Thyroid gland (tissue), 4 donors: ENCODE measurements around the gene MXD1. TPM values are rescaled to one million over a fixed set of nuclear protein-coding genes. Genes with fewer than 3 reads are reported as not detected.

Source experiments
- DNase-seq, 2 donors: peaks; one replicate each; pipeline ENCODE4 v3.0.0-alpha.2; 2019
- H3K27ac ChIP-seq, 3 donors: fragments of 200-600 bp; sonication (generic); 1 replicate in 2 of 3; 2 replicates in 1 of 3; pipeline ENCODE4 v1.5.1; 2016 to 2019; ENCODE audit warnings: mild to moderate bottlenecking in 1 of 3, moderate library complexity in 1 of 3
- H3K27me3 ChIP-seq: fragments of 200-600 bp; sonication (generic); one replicate; pipeline ENCODE4 v1.5.1; 2019
- H3K36me3 ChIP-seq, 2 donors: fragments of 200-600 bp; sonication (generic); one replicate each; pipeline ENCODE4 v1.5.1; 2016 to 2019
- H3K4me1 ChIP-seq, 2 donors: fragments of 200-600 bp; sonication (generic); one replicate each; pipeline ENCODE4 v1.5.1; 2017 to 2019
- H3K4me3 ChIP-seq, 3 donors: fragments of 200-600 bp; sonication (generic); replicated peaks in 1 of 3; 1 replicate in 2 of 3; 2 replicates in 1 of 3; pipeline ENCODE4 v1.5.1; 2016; ENCODE audit warnings: mild to moderate bottlenecking in 1 of 3
- H3K9me3 ChIP-seq: fragments of 200-600 bp; sonication (generic); one replicate; pipeline ENCODE4 v1.5.1; 2017
- CTCF ChIP-seq, 6 experiments: fragments of 200-600 bp in 3 of 6; fragments of 450-650 bp in 3 of 6; sonication (generic) in 3 of 6; IDR thresholded peaks; one replicate each; pipeline ENCODE4 v1.5.1; 2016 to 2019; ENCODE audit warnings: antibody characterized with exemption in 6 of 6, mild to moderate bottlenecking in 2 of 6, inconsistent platforms in 1 of 6, moderate library complexity in 1 of 6
- POLR2A ChIP-seq, 2 donors: fragments of 450-650 bp; IDR thresholded peaks; one replicate each; pipeline ENCODE4 v1.6.1; 2017; ENCODE audit warnings: antibody characterized with exemption in 2 of 2, mild to moderate bottlenecking in 2 of 2, moderate library complexity in 1 of 2
- whole genome bisulfite sequencing, 2 donors: methylation state at CpG; one replicate each; pipeline ENCODE4 v1.1.5; 2017; 5-methylcytosine and 5-hydroxymethylcytosine counted together
- intact Hi-C: fragments of 100-400 bp; cut with DNase I; formaldehyde crosslinking; loops from one replicate; pipeline ENCODE4 v1.15.1; 2023
- total RNA-seq, 4 donors: library from RNA; depleted of rRNA; stranded (reverse); fragments of >200 nt; gene quantifications; one replicate each; pipeline ENCODE4 v1.2.3, GENCODE V29; 2016

Gene MXD1
- total RNA-seq, 4 donors from 2014 or later, result 11.3 to 17.9 (median 13.0) TPM

- H3K4me3 ChIP-seq, result no peak overlapping the region
- TF ChIP-seq CTCF (IDR thresholded peaks at IDR 0.05) (no peak), POLR2A (IDR thresholded peaks at IDR 0.05) (no peak)
- WGBS, 2 donors, result 59 to 67% methylated on average over 4 of the region's 4 CpGs
- no peak for DNase-seq
- H3K36me3 ChIP-seq, result peaks cover 23 to 33% of the 10 kb centered on the region in 2 donors
- peaks cover 4 to 9% of the 10 kb centered on the region in 2 donors for H3K4me1 ChIP-seq
- no peaks in the 10 kb centered on the region for H3K27me3 ChIP-seq
- no peak overlapping the region for H3K27ac ChIP-seq
- H3K9me3 ChIP-seq, result no peaks in the 10 kb centered on the region
- intact Hi-C loops, result loop anchor here (10.0 kb wide), 1 partner anchor 131 kb away; no protein-coding TSS in a partner anchor
Measured at GRCh38 chr2:69933839-69934613, 19.1 kb downstream of the MXD1 start.

GRCh38 chr2:69934614-69934908, 19.7 kb downstream of the MXD1 start:
- Histone ChIP-seq H3K4me1 (peaks cover 4 to 9% of the 10 kb centered on the region in 2 donors), H3K9me3 (no peaks in the 10 kb centered on the region), H3K27me3 (no peaks in the 10 kb centered on the region), H3K4me3 (no peak overlapping the region), H3K36me3 (peaks cover 29 to 38% of the 10 kb centered on the region in 2 donors), H3K27ac (no peak overlapping the region)
- WGBS, 2 donors, result 72 to 77% methylated on average over 1 of the region's 1 CpG
- DNase-seq, result no peak
- TF ChIP-seq POLR2A (IDR thresholded peaks at IDR 0.05) (no peak), CTCF (IDR thresholded peaks at IDR 0.05) (no peak)
- intact Hi-C loops, result loop anchor here (10.0 kb wide), 1 partner anchor 130 kb away; no protein-coding TSS in a partner anchor

GRCh38 chr2:69935011-69935410, 20.1 kb downstream of the MXD1 start:
- peaks cover 29 to 41% of the 10 kb centered on the region in 2 donors for H3K36me3 ChIP-seq
- intact Hi-C loops, result loop anchor here (10.0 kb wide), 1 partner anchor 130 kb away; no protein-coding TSS in a partner anchor
- WGBS, 2 donors, result 96 to 99% methylated on average over 5 of the region's 5 CpGs

GRCh38 chr2:69936906-69937305, 22.0 kb downstream of the MXD1 start:
- TF ChIP-seq POLR2A (IDR thresholded peaks at IDR 0.05), result no peak
- TF ChIP-seq CTCF (IDR thresholded peaks at IDR 0.05), result no peak
- Histone ChIP-seq H3K27me3 (no peaks in the 10 kb centered on the region), H3K9me3 (no peaks in the 10 kb centered on the region), H3K36me3 (peaks cover 26 to 60% of the 10 kb centered on the region in 2 donors), H3K4me3 (no peak overlapping the region), H3K27ac (no peak overlapping the region), H3K4me1 (peaks cover 4 to 12% of the 10 kb centered on the region in 2 donors)
- intact Hi-C loops, result loop anchor here (10.0 kb wide), 1 partner anchor 128 kb away; no protein-coding TSS in a partner anchor
- DNase-seq, result no peak
- WGBS, 2 donors, result 88 to 90% methylated on average over 11 of the region's 11 CpGs

More at GRCh38 chr2:69935011-69935410, 20.1 kb downstream of the MXD1 start:
- DNase-seq, result no peak
- H3K27me3 ChIP-seq, result no peaks in the 10 kb centered on the region
- no peak overlapping the region for H3K4me3 ChIP-seq
- H3K4me1 ChIP-seq, result peaks cover 4 to 9% of the 10 kb centered on the region in 2 donors
- no peak overlapping the region for H3K27ac ChIP-seq
- TF ChIP-seq POLR2A (IDR thresholded peaks at IDR 0.05), result no peak
- H3K9me3 ChIP-seq, result no peaks in the 10 kb centered on the region

GRCh38 chr2:69937968-69938367, 23.1 kb downstream of the MXD1 start:
- no peaks in the 10 kb centered on the region for H3K27me3 ChIP-seq
- H3K4me3 ChIP-seq, result no peak overlapping the region
- 95 to 96% methylated on average over 14 of the region's 14 CpGs for WGBS, 2 donors
- peaks cover 26 to 66% of the 10 kb centered on the region in 2 donors for H3K36me3 ChIP-seq
- TF ChIP-seq POLR2A (IDR thresholded peaks at IDR 0.05), result no peak
- no peak for TF ChIP-seq CTCF (IDR thresholded peaks at IDR 0.05)
- no peak for DNase-seq
- no peak overlapping the region for H3K27ac ChIP-seq
- H3K9me3 ChIP-seq, result no peaks in the 10 kb centered on the region
- intact Hi-C loops, result loop anchor here (10.0 kb wide), 1 partner anchor 127 kb away; no protein-coding TSS in a partner anchor
- peaks cover 4 to 12% of the 10 kb centered on the region in 2 donors for H3K4me1 ChIP-seq
